ENCODE measurements around the gene IQCF2.

- TF ChIP-seq CTCF (IDR thresholded peaks at IDR 0.05) (no peak), POLR2A (IDR thresholded peaks at IDR 0.05) (no peak), POLR2AphosphoS5 (IDR thresholded peaks at IDR 0.05) (no peak)
Observed at GRCh38 chr3:51891242-51892039, 30.0 kb downstream of the IQCF2 start.
